Measurements from ENCODE around the gene DLEC1. TPM values are rescaled to one million over a fixed set of nuclear protein-coding genes. Genes with fewer than 3 reads are reported as not detected.

Gene DLEC1
- total and polyA plus RNA-seq, 2 experiments from 2014 or later: 0.31 to 0.66 TPM

DNA sequence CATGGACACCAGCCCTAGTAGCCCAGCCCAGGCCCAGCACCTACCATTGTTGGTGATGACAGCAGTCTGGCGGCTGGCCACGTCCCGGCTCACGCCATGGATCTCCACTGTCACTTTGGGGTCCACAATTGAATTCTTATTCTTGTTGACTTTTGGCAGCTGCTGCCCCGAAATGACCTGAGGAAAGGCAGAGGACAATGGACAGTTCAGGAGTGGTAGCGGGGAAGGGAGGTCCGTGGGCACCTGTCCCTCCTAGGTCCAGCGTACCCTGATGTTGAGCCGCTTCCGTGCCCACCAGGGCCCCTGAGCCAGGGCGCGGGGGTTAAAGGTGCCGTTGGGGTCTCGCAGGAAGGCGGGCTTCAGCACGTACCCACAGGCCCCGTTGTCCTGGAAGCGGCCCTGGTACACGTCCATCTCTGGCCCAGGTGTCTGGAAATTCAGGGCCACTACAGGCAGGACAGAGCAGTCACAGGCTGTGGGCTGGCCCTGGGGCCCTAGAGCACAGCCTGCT is 30.8 kb upstream of the DLEC1 start:
- Histone ChIP-seq H3K4me2 (no peak overlapping the region), H3K9me2 (ENCODE audit: insufficient read depth) (no peaks in the 10 kb centered on the region), H3K4me1 (ENCODE audit: insufficient read depth) (no peaks in the 10 kb centered on the region), H4K20me1 (replicated peaks; ENCODE audit: insufficient read depth) (no peaks in the 10 kb centered on the region; the same call in 1 of the 2 replicates), H3K27ac (ENCODE audit: low read depth) (no peak overlapping the region), H3F3A (replicated peaks; ENCODE audit: low read depth) (no peaks in the 10 kb centered on the region), H2AFZ (no peak overlapping the region), H3K27me3 (ENCODE audit: insufficient read depth) (no peaks in the 10 kb centered on the region), H3K79me2 (replicated peaks; ENCODE audit: insufficient read depth) (no peaks in the 10 kb centered on the region), H3K4me3 (no peak overlapping the region), H3K36me3 (ENCODE audit: insufficient read depth) (no peaks in the 10 kb centered on the region)
- Mint-ChIP-seq H3K27me3 (ENCODE audit: insufficient read depth, low read depth, poor library complexity) (peaks cover 15% of the 10 kb centered on the region), H3K9me3 (no peaks in the 10 kb centered on the region), H3K4me3 (no peak overlapping the region), H3K4me1 (peaks cover 9% of the 10 kb centered on the region; the same call in 2 of the 3 replicates), H3K36me3 (ENCODE audit: low read depth) (peaks cover 2% of the 10 kb centered on the region; the same call in 1 of the 3 replicates), H3K27ac (no peak overlapping the region)
- no peak for DNase-seq (ENCODE audit: low spot score)
- TF ChIP-seq, protein P1, sequence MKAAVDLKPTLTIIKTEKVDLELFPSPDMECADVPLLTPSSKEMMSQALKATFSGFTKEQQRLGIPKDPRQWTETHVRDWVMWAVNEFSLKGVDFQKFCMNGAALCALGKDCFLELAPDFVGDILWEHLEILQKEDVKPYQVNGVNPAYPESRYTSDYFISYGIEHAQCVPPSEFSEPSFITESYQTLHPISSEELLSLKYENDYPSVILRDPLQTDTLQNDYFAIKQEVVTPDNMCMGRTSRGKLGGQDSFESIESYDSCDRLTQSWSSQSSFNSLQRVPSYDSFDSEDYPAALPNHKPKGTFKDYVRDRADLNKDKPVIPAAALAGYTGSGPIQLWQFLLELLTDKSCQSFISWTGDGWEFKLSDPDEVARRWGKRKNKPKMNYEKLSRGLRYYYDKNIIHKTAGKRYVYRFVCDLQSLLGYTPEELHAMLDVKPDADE (IDR thresholded peaks at IDR 0.05): no peak
- no peak for TF ChIP-seq JUNB (IDR thresholded peaks at IDR 0.05; ENCODE audit: unreplicated experiment)
- ATAC-seq: no peak

DNA sequence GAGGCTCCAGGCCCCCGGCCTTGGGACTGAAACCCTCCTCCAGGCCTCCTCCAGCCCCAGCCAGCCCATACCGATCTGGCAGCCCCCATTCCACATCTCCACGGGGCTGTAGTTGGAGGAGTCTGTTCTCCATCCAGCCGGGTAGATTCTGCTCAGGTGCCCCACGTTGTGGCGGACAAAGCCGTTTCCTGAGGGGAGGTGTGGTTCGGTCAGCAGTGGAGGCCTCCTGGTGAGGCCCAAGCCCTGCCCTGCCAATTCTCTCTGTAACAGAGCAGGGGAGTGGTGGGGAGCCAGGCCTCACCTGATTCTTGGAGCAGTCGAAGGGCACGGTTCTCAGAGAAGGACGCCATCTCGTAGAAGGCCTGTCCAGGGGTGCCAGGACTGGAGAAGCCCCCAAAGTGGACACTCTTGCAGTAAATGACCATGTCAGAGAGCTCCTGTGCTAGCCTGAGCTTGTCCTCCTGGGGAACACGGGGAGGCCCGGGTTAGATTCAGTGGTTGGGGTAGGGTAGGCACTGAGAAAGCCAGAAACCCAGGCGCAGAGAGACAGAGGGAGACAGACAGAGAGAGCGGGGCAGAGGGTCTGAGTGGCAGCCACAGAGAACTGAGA is 29.9 kb upstream of the DLEC1 start:
- Histone ChIP-seq H3K79me2 (replicated peaks; ENCODE audit: insufficient read depth) (no peaks in the 10 kb centered on the region), H3K27ac (ENCODE audit: low read depth) (no peak overlapping the region), H3F3A (replicated peaks; ENCODE audit: low read depth) (no peaks in the 10 kb centered on the region), H2AFZ (no peak overlapping the region), H3K9me2 (ENCODE audit: insufficient read depth) (no peaks in the 10 kb centered on the region), H3K36me3 (ENCODE audit: insufficient read depth) (no peaks in the 10 kb centered on the region), H4K20me1 (replicated peaks; ENCODE audit: insufficient read depth) (no peaks in the 10 kb centered on the region; the same call in 1 of the 2 replicates), H3K27me3 (ENCODE audit: insufficient read depth) (no peaks in the 10 kb centered on the region), H3K4me3 (no peak overlapping the region), H3K4me2 (no peak overlapping the region), H3K4me1 (ENCODE audit: insufficient read depth) (no peaks in the 10 kb centered on the region)
- peaks cover 7% of the 10 kb centered on the region; the same call in 2 of the 3 replicates for H3K4me1 Mint-ChIP-seq
- ATAC-seq (no peak), DNase-seq (ENCODE audit: low spot score) (no peak)
- H3K36me3 Mint-ChIP-seq (ENCODE audit: low read depth): peaks cover 2% of the 10 kb centered on the region; the same call in 2 of the 3 replicates
- H3K27ac Mint-ChIP-seq: peak overlapping the region; percentile 70
- no peak for TF ChIP-seq ZNF114 (CRISPR knock-in tag; IDR thresholded peaks at IDR 0.05)
- TF ChIP-seq STAT1 (IDR thresholded peaks at IDR 0.05; ENCODE audit: unreplicated experiment): no peak
- no peak overlapping the region for H3K4me3 Mint-ChIP-seq
- H3K27me3 Mint-ChIP-seq (ENCODE audit: insufficient read depth, low read depth, poor library complexity): peaks cover 12% of the 10 kb centered on the region
- H3K9me3 Mint-ChIP-seq: no peaks in the 10 kb centered on the region

DNA sequence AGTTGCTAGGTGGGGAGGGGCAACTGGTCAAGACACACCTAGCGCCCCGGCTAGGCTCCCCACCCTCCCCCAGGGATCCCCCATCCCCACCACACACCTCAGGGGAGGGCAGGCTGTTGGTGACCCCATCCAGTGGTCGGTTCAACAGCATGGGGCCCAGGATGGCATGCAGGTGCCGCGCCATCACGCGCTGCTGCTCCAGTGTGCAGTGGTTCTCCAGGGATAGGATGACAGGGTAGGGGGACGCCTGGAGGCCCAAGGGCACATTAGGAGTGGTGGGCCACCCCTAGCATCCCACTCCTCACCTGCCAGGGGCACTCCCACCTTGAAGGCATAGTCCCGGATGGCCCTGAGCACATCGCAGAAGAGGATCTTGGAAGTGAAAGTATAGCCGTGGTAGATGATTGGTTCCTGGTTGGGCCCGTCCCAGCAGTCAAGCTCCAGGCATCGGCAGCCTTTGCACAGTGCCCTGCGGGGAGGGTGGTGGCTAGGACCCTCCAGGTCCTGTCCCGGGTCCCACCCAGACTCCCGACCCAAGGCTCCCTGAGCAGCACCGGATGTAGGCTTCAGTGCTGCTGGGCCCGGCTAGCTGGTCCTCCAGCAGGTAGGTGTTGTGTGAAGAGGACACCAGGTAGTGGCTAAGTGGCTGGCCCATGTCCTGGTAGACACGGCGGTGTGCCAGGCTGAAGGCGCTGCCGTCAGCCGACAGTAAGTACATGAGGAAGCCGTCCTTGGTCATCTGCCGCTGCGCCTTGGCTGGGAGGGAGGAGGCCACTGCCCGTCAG is 29.0 kb upstream of the DLEC1 start:
- no peaks in the 10 kb centered on the region for H3F3A ChIP-seq (replicated peaks; ENCODE audit: low read depth)
- no peaks in the 10 kb centered on the region for H3K9me2 ChIP-seq (ENCODE audit: insufficient read depth)
- H3K4me3 Mint-ChIP-seq: no peak overlapping the region
- TF ChIP-seq ZNF331 (CRISPR knock-in tag; IDR thresholded peaks at IDR 0.05; ENCODE audit: low read depth) (no peak), CREB1 (CRISPR knock-in tag; IDR thresholded peaks at IDR 0.05; ENCODE audit: low read depth) (no peak), EZH2phosphoT487 (IDR thresholded peaks at IDR 0.05; ENCODE audit: unreplicated experiment) (no peak)
- TF ChIP-seq, protein P2, sequence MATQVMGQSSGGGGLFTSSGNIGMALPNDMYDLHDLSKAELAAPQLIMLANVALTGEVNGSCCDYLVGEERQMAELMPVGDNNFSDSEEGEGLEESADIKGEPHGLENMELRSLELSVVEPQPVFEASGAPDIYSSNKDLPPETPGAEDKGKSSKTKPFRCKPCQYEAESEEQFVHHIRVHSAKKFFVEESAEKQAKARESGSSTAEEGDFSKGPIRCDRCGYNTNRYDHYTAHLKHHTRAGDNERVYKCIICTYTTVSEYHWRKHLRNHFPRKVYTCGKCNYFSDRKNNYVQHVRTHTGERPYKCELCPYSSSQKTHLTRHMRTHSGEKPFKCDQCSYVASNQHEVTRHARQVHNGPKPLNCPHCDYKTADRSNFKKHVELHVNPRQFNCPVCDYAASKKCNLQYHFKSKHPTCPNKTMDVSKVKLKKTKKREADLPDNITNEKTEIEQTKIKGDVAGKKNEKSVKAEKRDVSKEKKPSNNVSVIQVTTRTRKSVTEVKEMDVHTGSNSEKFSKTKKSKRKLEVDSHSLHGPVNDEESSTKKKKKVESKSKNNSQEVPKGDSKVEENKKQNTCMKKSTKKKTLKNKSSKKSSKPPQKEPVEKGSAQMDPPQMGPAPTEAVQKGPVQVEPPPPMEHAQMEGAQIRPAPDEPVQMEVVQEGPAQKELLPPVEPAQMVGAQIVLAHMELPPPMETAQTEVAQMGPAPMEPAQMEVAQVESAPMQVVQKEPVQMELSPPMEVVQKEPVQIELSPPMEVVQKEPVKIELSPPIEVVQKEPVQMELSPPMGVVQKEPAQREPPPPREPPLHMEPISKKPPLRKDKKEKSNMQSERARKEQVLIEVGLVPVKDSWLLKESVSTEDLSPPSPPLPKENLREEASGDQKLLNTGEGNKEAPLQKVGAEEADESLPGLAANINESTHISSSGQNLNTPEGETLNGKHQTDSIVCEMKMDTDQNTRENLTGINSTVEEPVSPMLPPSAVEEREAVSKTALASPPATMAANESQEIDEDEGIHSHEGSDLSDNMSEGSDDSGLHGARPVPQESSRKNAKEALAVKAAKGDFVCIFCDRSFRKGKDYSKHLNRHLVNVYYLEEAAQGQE (IDR thresholded peaks at IDR 0.05; ENCODE audit: unreplicated experiment): no peak

More for the DNA sequence above, 29.0 kb upstream of the DLEC1 start:
- H3K27ac Mint-ChIP-seq: no peak overlapping the region
- H3K36me3 Mint-ChIP-seq (ENCODE audit: low read depth): peaks cover 12% of the 10 kb centered on the region; the same call in 1 of the 3 replicates
- no peaks in the 10 kb centered on the region; the same call in 1 of the 2 replicates for H4K20me1 ChIP-seq (replicated peaks; ENCODE audit: insufficient read depth)
- H3K4me1 Mint-ChIP-seq: peaks cover 2% of the 10 kb centered on the region; the same call in 1 of the 3 replicates
- H3K27me3 ChIP-seq (ENCODE audit: insufficient read depth): no peaks in the 10 kb centered on the region
- no peak for ATAC-seq
- no peak overlapping the region for H3K4me2 ChIP-seq
- H3K4me3 ChIP-seq: no peak overlapping the region
- no peak overlapping the region for H3K27ac ChIP-seq (ENCODE audit: low read depth)
- DNase-seq (ENCODE audit: low spot score): no peak
- peaks cover 10% of the 10 kb centered on the region for H3K27me3 Mint-ChIP-seq (ENCODE audit: insufficient read depth, low read depth, poor library complexity)
- no peaks in the 10 kb centered on the region for H3K79me2 ChIP-seq (replicated peaks; ENCODE audit: insufficient read depth)
- H3K4me1 ChIP-seq (ENCODE audit: insufficient read depth): no peaks in the 10 kb centered on the region
- no peaks in the 10 kb centered on the region for H3K9me3 Mint-ChIP-seq
- no peak overlapping the region for H2AFZ ChIP-seq
- 0 out of 2 replicates have a peak, but pooled peaks cover 1% of the 10 kb centered on the region for H3K36me3 ChIP-seq (ENCODE audit: insufficient read depth)

Measured in GM23338 (cell line).